Measurements from ENCODE around the gene GLCCI1. TPM values are rescaled to one million over a fixed set of nuclear protein-coding genes. Genes with fewer than 3 reads are reported as not detected.

GLCCI1 gene
- total and polyA plus RNA-seq, 2 donors (not counting 3 experiments of a cell fraction or from before 2014, with no cell fraction given) = 2.3 to 5.6 TPM

- DNase-seq (ENCODE audit: low read depth, low spot score) (no peak), FAIRE-seq (no peak)
- no peaks in the 10 kb centered on the region for H3K36me3 ChIP-seq (ENCODE audit: control insufficient read depth in 2 of 2, extremely low read depth in 1 of 2, insufficient read depth in 2 of 2, low read length in 2 of 2)
- intact Hi-C loops (cut with micrococcal nuclease) (no loop called here), dilution Hi-C loops (cut with MboI; ENCODE audit: extremely low pct_ligation_motif_present, low sequenced_read_pairs) (no loop called here)
- no peaks in the 10 kb centered on the region for H3K79me2 ChIP-seq (ENCODE audit: control insufficient read depth, insufficient read depth, low read length)
- no peaks in the 10 kb centered on the region for H3K9me1 ChIP-seq (replicated peaks; ENCODE audit: control insufficient read depth, extremely low read depth, insufficient read depth, low read length)
- no peak overlapping the region for H3K9ac ChIP-seq (replicated peaks; ENCODE audit: extremely low read depth, insufficient read depth, low read length)
- no peak overlapping the region for H2AFZ ChIP-seq (ENCODE audit: low read depth, low read length)
- no peaks in the 10 kb centered on the region for H3K4me1 ChIP-seq (ENCODE audit: control insufficient read depth, extremely low read depth, insufficient read depth, low read length)
- ChIA-PET CTCF (no interaction called here), POLR2A (no interaction called here)
- TF ChIP-seq MAX (IDR thresholded peaks at IDR 0.05; ENCODE audit: insufficient read depth, insufficient read length) = no peak
- TF ChIP-seq MYC (IDR thresholded peaks at IDR 0.05; ENCODE audit: low read depth, low read length) = no peak
- no peak for TF ChIP-seq EZH2 (IDR thresholded peaks at IDR 0.05; ENCODE audit: borderline replicate concordance, low read depth, low read length, severe bottlenecking)
- TF ChIP-seq CTCF (IDR thresholded peaks at IDR 0.05; ENCODE audit: extremely low read depth in 1 of 2, insufficient read depth in 1 of 2, low read depth in 1 of 2, low read length in 2 of 2) = no peak
- TF ChIP-seq GATA2 (IDR thresholded peaks at IDR 0.05; ENCODE audit: insufficient read depth, insufficient read length, low read depth, low read length) = no peak
- TF ChIP-seq POLR2A (IDR thresholded peaks at IDR 0.05; ENCODE audit: low read depth, low read length) = no peak
- no peak for TF ChIP-seq POLR2AphosphoS5 (IDR thresholded peaks at IDR 0.05; ENCODE audit: insufficient read depth, low read depth, low read length)
- no peak for TF ChIP-seq JUN (IDR thresholded peaks at IDR 0.05; ENCODE audit: borderline replicate concordance, insufficient read depth, insufficient read length, low read depth)
- TF ChIP-seq FOS (IDR thresholded peaks at IDR 0.05; ENCODE audit: borderline replicate concordance, insufficient read depth, low read length) = no peak
- H3K4me3 ChIP-seq (replicated peaks in 1 of 3; ENCODE audit: insufficient read depth in 1 of 3, low read depth in 1 of 3, low read length in 3 of 3) = no peak overlapping the region
- no TSS peak for BruUV-seq (replicated peaks)
- H3K9me3 ChIP-seq (replicated peaks; ENCODE audit: control insufficient read depth, insufficient read depth, low read length) = no peaks in the 10 kb centered on the region
- no peaks in the 10 kb centered on the region for H3K27me3 ChIP-seq (ENCODE audit: control insufficient read depth in 2 of 2, insufficient read depth in 2 of 2, low read length in 2 of 2)
- H3K4me2 ChIP-seq (ENCODE audit: insufficient read depth, low read length) = no peak overlapping the region
- no peaks in the 10 kb centered on the region for H4K20me1 ChIP-seq (replicated peaks; ENCODE audit: control insufficient read depth, extremely low read depth, insufficient read depth, low read length)
- H3K27ac ChIP-seq (ENCODE audit: insufficient read depth, low read depth, low read length) = no peak overlapping the region
Observed at GRCh38 chr7:7984424-7984823, 15.8 kb downstream of the GLCCI1 start.
